GM12878 (cell line): ENCODE results near the gene NT5C3A. TPM values are rescaled to one million over a fixed set of nuclear protein-coding genes. Genes with fewer than 3 reads are reported as not detected.

Experiments
- ATAC-seq: fragments of 200-7000 bp; cut with Tn5 transposase; 3 replicates; pipeline ENCODE4 v1.9.1; 2020; ENCODE audit warnings: mild to moderate bottlenecking, moderate library complexity
- BruUV-seq: library from RNA; stranded (reverse); fragments of 400-500 nt; replicated peaks from 2 replicates; lab custom pipeline; 2021; lab: Mats Ljungman, UMichigan
- CTCF ChIA-PET: fragments of 300-600 bp; sonication (Branson Sonifier 250); formaldehyde crosslinking; extraction: SDS; loops from one replicate; lab custom pipeline; 2021; ENCODE audit warnings: inconsistent platforms; lab: Yijun Ruan, JAX
- POLR2A ChIA-PET: fragments of 350-600 bp; formaldehyde crosslinking; extraction: SDS; loops from one replicate; lab custom pipeline; 2021; ENCODE audit warnings: inconsistent platforms; lab: Charles Lee
- RAD21 ChIA-PET: fragments of 300-600 bp; sonication (Branson Sonifier 250); formaldehyde crosslinking; loops from one replicate; lab custom pipeline; 2023; ENCODE audit warnings: antibody characterized with exemption; ENCODE audit not compliant: unreplicated experiment; lab: Charles Lee
- SMC1A ChIA-PET: fragments of 300-600 bp; sonication (Branson Sonifier 250); formaldehyde crosslinking; loops from one replicate; lab custom pipeline; 2023; ENCODE audit not compliant: unreplicated experiment, uncharacterized antibody; lab: Charles Lee
- DNase-seq: peaks from one replicate; pipeline ENCODE4 v3.0.0-alpha.2; 2011; ENCODE audit warnings: low read depth, low spot score
- FAIRE-seq: peaks from 3 replicates; lab custom pipeline; 2011; peaks lifted over from hg19 to GRCh38; lab: Jason Lieb, UNC
- H2AFZ ChIP-seq: 2 replicates; pipeline ENCODE4 v1.6.0; 2011; ENCODE audit warnings: low read depth, low read length, control low read depth; ENCODE audit not compliant: control insufficient read depth
- H3K27ac ChIP-seq: 2 replicates; pipeline ENCODE4 v1.5.1; 2011; ENCODE audit warnings: control low read depth; ENCODE audit not compliant: control insufficient read depth, insufficient read depth
- H3K27me3 ChIP-seq, 2 experiments: replicated peaks in 1 of 2; 2 replicates each; pipeline versions ENCODE4 v1.6.0 to v1.6.1; 2011; ENCODE audit warnings: low read length in 1 of 2; ENCODE audit not compliant: control insufficient read depth in 2 of 2, insufficient read depth in 2 of 2
- H3K36me3 ChIP-seq, 2 experiments: 2 replicates each; pipeline ENCODE4 v1.5.1; 2011; ENCODE audit warnings: low read length in 1 of 2; ENCODE audit not compliant: control insufficient read depth in 2 of 2, insufficient read depth in 2 of 2
- H3K4me1 ChIP-seq: 2 replicates; pipeline ENCODE4 v1.6.1; 2011; ENCODE audit warnings: mild to moderate bottlenecking, low read length, moderate library complexity, mixed read lengths; ENCODE audit not compliant: control insufficient read depth, insufficient read depth
- H3K4me2 ChIP-seq: 2 replicates; pipeline ENCODE4 v1.6.0; 2011; ENCODE audit warnings: control low read depth; ENCODE audit not compliant: control insufficient read depth, insufficient read depth
- H3K4me3 ChIP-seq: fragments of 200-600 bp; sonication (generic); 2 replicates; pipeline ENCODE4 v1.5.1; 2016
- H3K79me2 ChIP-seq: 2 replicates; pipeline ENCODE4 v1.6.0; 2011; ENCODE audit warnings: low read length; ENCODE audit not compliant: control insufficient read depth, insufficient read depth
- H3K9ac ChIP-seq: 2 replicates; pipeline ENCODE4 v1.8.0; 2011; ENCODE audit warnings: low read length, control low read depth, mixed read lengths; ENCODE audit not compliant: control insufficient read depth, insufficient read depth
- H3K9me3 ChIP-seq: replicated peaks from 3 replicates; pipeline ENCODE4 v1.5.1; 2011; ENCODE audit warnings: mild to moderate bottlenecking, low read length; ENCODE audit not compliant: control insufficient read depth, insufficient read depth
- H4K20me1 ChIP-seq: 2 replicates; pipeline ENCODE4 v1.6.0; 2011; ENCODE audit not compliant: control insufficient read depth, insufficient read depth
- RUNX3 ChIP-seq: IDR thresholded peaks from 2 replicates; pipeline ENCODE4 v1.6.1; 2012; ENCODE audit warnings: low read length, inconsistent platforms
- WGBS: methylation state at CpG from one replicate; pipeline ENCODE4 v1.1.6; 2016; ENCODE audit warnings: low lambda C conversion rate; ENCODE audit not compliant: insufficient replicate concordance, insufficient coverage; ENCODE audit errors: missing lambda C conversion rate; 5-methylcytosine and 5-hydroxymethylcytosine counted together
- in situ Hi-C: fragments of 300-500 bp; cut with MboI; formaldehyde crosslinking; loops from 9 replicates; pipeline ENCODE4 v1.14.3; 2018; ENCODE audit warnings: mixed read lengths
- intact Hi-C: fragments of 100-400 bp; cut with micrococcal nuclease; formaldehyde crosslinking; loops from one replicate; pipeline ENCODE4 v1.14.2; 2022; ENCODE audit not compliant: unreplicated experiment
- polyA plus RNA-seq, 11 experiments: library from polyadenylated mRNA; depleted of rRNA in 4 of 11; unstranded in 6 of 11; stranded (reverse) in 5 of 11; fragments of >200 nt; fragmentation: Nextera tagmentation in 4 of 11; fragmentation: Illumina TruSeq in 1 of 11; extraction: Ambion mirVana in 4 of 11; extraction: Trizol in 1 of 11; gene quantifications; 1 replicate in 1 of 11; 2 replicates in 10 of 11; pipeline versions ENCODE4 v1.2.1 to v1.2.3, GENCODE V29; 2011 to 2016; ENCODE audit warnings: inconsistent platforms in 2 of 11, missing spikeins in 2 of 11, low read depth in 1 of 11
- total RNA-seq, 4 experiments: library from RNA; depleted of rRNA in 3 of 4; stranded (reverse); fragments of >200 nt in 3 of 4; fragmentation: Illumina TruSeq in 1 of 4; extraction: Trizol in 1 of 4; gene quantifications; 2 replicates each; pipeline versions ENCODE4 v1.2.1 to v1.2.3, GENCODE V29; 2013 to 2021
- TF ChIP-seq, protein P1 (sequence below): IDR thresholded peaks from 2 replicates; pipeline ENCODE4 v1.6.1; 2011; ENCODE audit warnings: low read depth, low read length, improper control_type of control experiment, borderline replicate concordance
- TF ChIP-seq, protein P2 (sequence below): fragments of 450-650 bp; IDR thresholded peaks from 2 replicates; pipeline ENCODE4 v1.6.1; 2018; ENCODE audit warnings: borderline replicate concordance, mild to moderate bottlenecking; ENCODE audit not compliant: partially characterized antibody
- TF ChIP-seq, protein P3 (sequence below): fragments of 150-350 bp; IDR thresholded peaks from 2 replicates; pipeline ENCODE4 v1.6.1; 2016; ENCODE audit warnings: low read depth, low read length
- TF ChIP-seq, protein P4 (sequence below): fragments of 450-650 bp; IDR thresholded peaks from 2 replicates; pipeline ENCODE4 v1.6.1; 2017; ENCODE audit warnings: mild to moderate bottlenecking, moderate library complexity

The NT5C3A gene
- total and polyA plus RNA-seq, 10 of the 15 experiments (the other 5 are each of a cell fraction or from before 2014, with no cell fraction given), result 53.0 to 111 (median 71.4) TPM

DNA sequence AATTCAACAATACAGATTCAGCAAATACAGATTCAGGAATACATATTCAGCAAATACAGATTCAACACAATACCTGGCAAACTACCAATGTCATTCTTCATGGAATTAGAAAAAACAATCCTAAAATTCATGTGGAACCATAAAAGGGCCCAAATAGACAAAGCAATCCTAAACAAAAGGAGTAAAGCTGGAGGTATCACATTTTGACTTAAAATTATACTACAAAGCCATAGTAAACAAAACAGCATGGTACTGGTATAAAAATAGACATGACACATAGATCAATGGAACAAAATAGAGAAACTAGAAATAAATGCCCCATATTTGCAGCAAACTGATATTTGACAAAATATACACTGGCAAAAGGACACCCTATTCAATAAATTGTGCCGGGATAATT, 3.4 kb upstream of the NT5C3A start:
- Histone ChIP-seq H3K36me3 (no peaks in the 10 kb centered on the region), H3K27me3 (no peaks in the 10 kb centered on the region), H3K4me2 (no peak overlapping the region), H3K9me3 (peaks cover 11% of the 10 kb centered on the region; the same call in 2 of the 3 replicates), H3K27ac (no peak overlapping the region), H3K4me3 (no peak overlapping the region), H2AFZ (no peak overlapping the region), H3K9ac (no peak overlapping the region), H4K20me1 (no peaks in the 10 kb centered on the region), H3K79me2 (peaks cover 16% of the 10 kb centered on the region), H3K4me1 (no peaks in the 10 kb centered on the region)
- SMC1A ChIA-PET, result no interaction called here
- RAD21 ChIA-PET, result no interaction called here
- in situ Hi-C loops, result no loop called here
- no peak for FAIRE-seq
- intact Hi-C loops, result no loop called here
- POLR2A ChIA-PET, result no interaction called here
- TF ChIP-seq, protein P1, sequence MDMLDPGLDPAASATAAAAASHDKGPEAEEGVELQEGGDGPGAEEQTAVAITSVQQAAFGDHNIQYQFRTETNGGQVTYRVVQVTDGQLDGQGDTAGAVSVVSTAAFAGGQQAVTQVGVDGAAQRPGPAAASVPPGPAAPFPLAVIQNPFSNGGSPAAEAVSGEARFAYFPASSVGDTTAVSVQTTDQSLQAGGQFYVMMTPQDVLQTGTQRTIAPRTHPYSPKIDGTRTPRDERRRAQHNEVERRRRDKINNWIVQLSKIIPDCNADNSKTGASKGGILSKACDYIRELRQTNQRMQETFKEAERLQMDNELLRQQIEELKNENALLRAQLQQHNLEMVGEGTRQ, result no peak
- TF ChIP-seq RUNX3, result no peak
- TF ChIP-seq, protein P2, sequence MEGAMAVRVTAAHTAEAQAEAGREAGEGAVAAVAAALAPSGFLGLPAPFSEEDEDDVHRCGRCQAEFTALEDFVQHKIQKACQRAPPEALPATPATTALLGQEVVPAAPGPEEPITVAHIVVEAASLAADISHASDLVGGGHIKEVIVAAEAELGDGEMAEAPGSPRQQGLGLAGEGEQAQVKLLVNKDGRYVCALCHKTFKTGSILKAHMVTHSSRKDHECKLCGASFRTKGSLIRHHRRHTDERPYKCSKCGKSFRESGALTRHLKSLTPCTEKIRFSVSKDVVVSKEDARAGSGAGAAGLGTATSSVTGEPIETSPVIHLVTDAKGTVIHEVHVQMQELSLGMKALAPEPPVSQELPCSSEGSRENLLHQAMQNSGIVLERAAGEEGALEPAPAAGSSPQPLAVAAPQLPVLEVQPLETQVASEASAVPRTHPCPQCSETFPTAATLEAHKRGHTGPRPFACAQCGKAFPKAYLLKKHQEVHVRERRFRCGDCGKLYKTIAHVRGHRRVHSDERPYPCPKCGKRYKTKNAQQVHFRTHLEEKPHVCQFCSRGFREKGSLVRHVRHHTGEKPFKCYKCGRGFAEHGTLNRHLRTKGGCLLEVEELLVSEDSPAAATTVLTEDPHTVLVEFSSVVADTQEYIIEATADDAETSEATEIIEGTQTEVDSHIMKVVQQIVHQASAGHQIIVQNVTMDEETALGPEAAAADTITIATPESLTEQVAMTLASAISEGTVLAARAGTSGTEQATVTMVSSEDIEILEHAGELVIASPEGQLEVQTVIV, result no peak
- TF ChIP-seq, protein P3, sequence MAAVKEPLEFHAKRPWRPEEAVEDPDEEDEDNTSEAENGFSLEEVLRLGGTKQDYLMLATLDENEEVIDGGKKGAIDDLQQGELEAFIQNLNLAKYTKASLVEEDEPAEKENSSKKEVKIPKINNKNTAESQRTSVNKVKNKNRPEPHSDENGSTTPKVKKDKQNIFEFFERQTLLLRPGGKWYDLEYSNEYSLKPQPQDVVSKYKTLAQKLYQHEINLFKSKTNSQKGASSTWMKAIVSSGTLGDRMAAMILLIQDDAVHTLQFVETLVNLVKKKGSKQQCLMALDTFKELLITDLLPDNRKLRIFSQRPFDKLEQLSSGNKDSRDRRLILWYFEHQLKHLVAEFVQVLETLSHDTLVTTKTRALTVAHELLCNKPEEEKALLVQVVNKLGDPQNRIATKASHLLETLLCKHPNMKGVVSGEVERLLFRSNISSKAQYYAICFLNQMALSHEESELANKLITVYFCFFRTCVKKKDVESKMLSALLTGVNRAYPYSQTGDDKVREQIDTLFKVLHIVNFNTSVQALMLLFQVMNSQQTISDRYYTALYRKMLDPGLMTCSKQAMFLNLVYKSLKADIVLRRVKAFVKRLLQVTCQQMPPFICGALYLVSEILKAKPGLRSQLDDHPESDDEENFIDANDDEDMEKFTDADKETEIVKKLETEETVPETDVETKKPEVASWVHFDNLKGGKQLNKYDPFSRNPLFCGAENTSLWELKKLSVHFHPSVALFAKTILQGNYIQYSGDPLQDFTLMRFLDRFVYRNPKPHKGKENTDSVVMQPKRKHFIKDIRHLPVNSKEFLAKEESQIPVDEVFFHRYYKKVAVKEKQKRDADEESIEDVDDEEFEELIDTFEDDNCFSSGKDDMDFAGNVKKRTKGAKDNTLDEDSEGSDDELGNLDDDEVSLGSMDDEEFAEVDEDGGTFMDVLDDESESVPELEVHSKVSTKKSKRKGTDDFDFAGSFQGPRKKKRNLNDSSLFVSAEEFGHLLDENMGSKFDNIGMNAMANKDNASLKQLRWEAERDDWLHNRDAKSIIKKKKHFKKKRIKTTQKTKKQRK, result no peak
- TF ChIP-seq, protein P4, sequence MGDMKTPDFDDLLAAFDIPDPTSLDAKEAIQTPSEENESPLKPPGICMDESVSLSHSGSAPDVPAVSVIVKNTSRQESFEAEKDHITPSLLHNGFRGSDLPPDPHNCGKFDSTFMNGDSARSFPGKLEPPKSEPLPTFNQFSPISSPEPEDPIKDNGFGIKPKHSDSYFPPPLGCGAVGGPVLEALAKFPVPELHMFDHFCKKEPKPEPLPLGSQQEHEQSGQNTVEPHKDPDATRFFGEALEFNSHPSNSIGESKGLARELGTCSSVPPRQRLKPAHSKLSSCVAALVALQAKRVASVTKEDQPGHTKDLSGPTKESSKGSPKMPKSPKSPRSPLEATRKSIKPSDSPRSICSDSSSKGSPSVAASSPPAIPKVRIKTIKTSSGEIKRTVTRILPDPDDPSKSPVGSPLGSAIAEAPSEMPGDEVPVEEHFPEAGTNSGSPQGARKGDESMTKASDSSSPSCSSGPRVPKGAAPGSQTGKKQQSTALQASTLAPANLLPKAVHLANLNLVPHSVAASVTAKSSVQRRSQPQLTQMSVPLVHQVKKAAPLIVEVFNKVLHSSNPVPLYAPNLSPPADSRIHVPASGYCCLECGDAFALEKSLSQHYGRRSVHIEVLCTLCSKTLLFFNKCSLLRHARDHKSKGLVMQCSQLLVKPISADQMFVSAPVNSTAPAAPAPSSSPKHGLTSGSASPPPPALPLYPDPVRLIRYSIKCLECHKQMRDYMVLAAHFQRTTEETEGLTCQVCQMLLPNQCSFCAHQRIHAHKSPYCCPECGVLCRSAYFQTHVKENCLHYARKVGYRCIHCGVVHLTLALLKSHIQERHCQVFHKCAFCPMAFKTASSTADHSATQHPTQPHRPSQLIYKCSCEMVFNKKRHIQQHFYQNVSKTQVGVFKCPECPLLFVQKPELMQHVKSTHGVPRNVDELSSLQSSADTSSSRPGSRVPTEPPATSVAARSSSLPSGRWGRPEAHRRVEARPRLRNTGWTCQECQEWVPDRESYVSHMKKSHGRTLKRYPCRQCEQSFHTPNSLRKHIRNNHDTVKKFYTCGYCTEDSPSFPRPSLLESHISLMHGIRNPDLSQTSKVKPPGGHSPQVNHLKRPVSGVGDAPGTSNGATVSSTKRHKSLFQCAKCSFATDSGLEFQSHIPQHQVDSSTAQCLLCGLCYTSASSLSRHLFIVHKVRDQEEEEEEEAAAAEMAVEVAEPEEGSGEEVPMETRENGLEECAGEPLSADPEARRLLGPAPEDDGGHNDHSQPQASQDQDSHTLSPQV, result no peak
- no peak for DNase-seq
- WGBS, result 100% methylated on average over 1 of the region's 1 CpG
- ATAC-seq, result no peak
- no TSS peak for BruUV-seq
- CTCF ChIA-PET, result interaction anchor here (2.3 kb wide), 1 partner anchor 42 kb away, joined by 7 read pairs; the partner anchor contains the start of gene RP9
